Measurements from ENCODE around the gene SPECC1.
"Not testable (repeated sequence)": the region's sequence is repeated elsewhere in the genome, so short reads cannot be mapped to it uniquely, and the experiment has no call there.

The SPECC1 gene

DNA sequence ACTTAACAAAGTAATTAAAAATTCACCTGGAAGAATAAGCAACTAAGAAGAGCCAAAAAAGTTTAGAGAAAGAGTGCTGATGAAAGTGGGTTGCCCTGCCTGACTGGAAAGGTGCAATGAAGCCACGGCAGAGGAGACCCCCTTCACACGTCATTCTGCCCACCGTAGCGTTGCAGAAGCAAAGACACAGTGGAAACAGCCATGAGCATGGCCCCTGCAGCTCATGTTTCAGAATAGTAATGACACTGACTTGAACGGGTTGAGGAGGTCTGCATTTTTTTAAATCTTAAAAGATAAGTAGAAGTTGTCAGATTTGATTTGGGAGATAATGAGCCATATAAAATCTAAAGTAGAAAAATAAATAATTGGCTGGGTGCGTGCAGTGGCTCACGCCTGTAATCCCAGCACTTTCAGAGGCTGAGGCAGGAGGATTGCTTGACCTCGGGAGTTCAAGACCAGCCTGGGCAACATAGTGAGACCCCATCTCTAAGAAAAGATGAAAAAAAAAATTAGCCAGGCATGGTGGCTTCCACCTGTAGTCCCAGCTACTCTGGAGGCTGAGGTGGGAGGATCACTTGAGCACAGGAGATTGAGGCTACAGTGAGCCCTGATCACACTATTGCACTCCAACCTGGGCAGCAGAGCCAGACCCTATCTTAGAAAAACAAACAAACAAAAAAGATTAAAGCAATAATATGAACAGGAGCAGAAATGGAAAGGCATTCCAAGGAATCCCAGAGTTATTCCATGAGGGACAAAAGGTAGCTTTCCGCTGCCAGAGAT lies 273.6 kb downstream of the SPECC1 start:
- no peak for DNase-seq

DNA sequence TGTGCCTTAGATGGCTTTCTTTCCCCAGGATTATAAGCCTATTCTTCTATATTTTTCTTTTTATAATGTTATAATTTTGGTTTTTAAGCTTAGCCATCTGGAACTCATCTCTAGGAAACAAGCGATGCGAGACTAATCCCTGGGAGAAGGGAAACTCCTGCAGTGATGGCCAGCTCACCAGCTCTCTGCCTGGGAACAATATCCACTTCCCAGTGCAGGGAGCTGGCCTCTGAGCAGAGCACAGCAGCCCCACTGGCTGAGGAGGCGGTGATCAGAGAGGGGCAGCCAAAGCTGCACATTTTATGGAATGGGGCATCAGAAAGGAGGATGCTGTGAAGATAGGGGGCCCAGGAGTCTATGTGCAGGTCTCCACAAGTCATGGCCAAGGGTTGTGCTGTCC lies 274.9 kb downstream of the SPECC1 start:
- no peak for DNase-seq

DNA sequence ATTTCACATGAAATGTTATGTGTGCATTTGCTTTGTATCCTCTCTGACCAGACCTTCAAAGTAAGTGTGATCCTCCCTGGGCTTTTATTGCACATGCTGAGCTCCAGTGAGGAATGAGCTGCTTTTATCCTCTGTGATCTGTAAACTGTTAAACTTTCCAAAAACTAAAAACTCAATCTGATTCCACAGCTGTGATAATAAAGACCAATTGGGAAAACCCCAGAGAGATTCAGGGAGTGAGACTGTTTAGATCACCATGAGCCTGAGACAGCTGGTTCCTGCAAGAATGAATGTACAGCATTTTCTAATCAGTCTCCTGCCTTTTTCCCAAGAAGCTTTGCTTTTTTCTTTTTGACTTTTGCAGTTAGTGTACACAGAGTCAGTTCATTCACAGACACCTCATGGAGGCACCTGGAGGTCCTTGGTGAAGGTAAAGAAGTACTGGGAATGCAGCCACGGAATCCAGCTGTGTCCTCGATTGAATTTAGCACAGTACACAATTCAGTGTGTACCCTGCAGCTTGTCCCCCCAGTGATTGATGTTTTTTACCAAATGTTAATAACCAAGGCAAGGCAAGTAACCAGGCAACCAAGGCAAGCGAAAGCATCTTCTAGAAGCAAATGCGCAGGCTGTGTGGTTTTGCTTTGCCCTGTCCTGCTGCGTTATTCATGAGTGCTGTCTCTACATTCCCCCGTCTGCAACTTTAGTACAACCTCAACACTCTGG lies 275.6 kb downstream of the SPECC1 start:
- no peak for DNase-seq

DNA sequence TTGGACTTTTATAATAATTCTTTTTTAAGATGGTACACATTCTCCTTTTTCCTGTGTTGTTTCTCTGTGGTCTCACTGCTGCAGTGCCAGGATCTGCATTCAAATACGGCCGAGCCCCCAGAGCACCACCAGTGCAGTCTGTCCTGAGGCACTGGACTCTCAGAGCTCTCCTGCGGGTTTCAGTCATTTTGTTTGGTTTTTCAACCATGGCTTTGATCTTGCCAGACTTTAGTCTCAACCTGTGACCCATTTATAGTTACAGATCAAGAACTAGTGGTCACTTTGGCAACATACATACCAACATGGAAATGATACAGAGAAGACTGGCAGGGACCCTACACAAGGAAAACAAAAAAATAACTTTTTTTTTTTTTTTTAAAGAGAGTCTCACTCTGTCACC lies 280.8 kb downstream of the SPECC1 start:
- no peak for DNase-seq

DNA sequence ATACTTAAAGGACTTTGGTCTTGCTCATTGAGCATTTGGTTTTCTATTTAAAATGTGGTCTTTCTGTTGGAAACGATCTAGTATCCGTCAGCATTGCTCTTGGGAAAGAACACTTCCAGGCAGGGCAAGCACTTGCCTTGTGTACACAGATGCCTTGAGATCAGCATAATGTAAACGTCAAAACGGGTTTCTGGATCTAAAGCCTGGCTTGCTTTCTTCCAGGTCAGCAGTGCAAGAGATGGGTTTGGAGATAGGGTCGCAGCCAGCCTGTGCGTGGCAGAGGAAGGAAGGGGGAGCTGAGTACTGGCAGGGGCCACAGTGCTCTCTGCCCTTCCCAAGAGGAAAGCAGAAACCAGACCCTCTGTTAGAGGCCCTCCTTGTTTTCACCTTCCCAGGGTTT lies 282.7 kb downstream of the SPECC1 start:
- no peak for DNase-seq

DNA sequence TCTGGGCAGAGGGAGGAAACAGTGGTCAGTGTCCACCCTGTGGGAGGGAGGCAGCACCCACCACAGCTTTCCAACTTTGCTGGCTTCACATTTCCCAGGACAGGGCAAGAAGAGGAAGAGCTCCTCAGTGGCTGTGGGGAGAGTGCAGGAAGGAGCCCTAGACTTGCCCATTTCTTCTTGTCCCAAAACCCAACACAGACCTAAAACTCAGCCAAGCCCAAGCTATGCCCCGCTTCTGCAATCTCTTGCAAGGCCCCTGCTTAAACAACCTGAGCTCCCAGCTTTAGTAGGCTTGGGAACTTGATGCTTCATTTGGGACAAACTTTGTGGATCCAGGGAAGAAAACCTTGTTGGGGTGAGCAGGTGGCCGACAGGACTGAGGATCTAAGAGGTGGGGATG lies 284.3 kb downstream of the SPECC1 start:
- DNase-seq = no peak

DNA sequence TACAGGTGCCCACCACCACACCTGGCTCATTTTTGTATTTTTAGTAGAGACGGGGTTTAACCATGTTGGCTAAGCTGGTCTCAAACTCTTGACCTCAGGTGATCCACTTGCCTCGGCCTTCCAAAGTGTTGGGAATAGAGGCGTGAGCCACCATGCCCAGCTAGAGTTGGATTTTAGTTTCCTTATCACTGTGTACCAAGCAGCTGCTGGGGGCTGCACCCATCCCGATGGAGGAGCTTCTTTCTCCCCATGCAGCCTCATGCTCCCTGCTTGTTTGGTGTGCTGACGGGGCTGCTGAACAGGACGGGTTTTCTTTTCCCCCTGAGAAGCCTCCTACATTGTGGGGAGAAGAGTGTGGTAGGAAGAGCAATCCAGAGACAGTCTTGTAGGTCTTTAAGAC lies 285.0 kb downstream of the SPECC1 start:
- DNase-seq = no peak

DNA sequence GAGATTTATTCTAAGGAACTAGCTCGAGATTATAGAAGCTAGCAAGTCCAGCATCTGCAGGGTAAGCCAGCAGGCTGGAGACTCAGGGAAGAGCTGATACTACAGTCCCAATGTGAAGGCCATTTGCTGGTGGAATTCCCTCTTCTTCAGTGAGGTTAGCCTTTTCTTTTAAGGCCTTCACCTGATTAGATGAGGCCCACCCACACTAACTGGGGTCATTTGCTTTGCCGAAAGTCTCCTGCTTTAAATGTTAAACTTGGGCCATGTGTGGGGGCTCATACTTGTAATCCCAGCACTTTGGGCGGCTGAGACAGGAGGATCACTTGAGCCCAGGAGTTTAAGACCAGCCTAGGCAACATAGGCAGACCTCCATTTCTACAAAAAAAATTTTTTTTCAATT lies 289.9 kb downstream of the SPECC1 start:
- DNase-seq = no peak

DNA sequence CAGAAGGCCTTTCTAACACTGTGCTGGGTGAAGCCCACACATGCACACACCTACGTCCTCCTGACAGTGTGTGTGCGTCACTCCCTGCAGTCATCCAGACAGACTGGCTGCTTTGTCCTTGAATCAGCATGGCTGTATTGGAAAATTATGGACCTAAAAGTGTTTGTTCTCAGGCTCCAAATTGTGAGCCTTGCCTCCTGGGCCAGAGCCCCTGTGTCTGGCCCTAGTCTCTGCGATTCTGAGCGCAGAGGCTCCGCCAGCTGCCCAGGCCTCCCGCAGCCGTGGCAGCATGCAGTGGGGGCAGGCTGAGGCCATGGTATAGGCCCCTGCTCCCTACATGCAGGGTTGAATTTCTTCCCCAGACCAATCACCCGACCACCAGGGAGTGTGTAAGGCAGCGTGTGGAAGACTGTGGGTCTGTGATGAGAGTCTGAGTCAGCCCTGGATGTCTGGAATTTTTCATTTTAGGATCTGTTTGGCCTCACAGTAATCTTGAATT lies 291.3 kb downstream of the SPECC1 start:
- no peak for DNase-seq

DNA sequence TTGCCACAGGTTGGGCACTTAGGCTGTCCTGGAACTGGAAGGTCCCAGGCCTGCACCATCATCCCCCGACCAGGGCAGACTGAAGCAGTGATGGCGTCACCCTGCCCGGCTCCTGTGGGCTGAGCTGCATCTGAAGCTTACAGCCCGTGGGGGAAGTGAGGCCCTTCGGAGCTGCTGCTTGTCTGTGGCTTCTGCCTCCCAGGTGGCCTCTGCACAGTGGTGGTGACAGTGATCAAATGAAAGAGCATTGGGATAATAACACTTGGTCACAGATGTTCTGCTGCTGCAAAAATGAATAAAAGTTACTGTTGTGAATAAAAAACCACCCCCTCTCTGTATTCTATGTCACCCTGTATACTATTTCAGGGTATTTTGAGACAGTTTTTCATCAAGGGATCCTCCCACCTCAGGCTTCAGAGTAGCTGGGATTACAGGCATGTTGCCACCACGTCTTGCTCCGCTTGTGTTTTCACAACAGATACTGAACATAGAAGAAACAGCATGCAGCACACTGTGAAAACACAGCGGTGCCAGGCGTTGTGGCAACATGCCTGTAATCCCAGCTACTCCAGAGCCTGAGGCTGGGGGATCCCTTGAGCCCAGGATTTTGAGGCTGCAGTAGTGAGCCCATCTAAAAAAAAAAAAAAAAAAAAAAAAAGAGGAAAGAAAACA lies 293.2 kb downstream of the SPECC1 start:
- DNase-seq = no peak

DNA sequence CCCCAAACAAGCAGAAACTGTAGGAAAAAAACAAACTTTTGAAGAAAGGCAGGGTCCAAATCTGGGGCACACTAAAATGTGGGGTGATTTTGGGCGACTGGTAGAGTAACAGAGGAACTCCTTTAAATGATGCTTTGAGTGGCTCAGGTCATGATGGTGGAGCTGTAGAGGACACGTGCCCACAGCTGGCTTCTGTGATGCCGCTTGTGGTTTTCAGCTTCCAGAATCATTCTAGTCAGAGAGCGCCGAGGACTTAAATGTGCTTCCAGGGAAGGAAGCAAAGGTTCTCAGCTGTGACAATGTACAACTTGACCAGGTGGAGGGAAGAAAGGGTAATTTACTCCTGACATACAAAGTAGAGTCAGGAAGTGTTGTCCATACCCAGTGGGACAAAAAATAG lies 295.8 kb downstream of the SPECC1 start:
- DNase-seq = no peak

DNA sequence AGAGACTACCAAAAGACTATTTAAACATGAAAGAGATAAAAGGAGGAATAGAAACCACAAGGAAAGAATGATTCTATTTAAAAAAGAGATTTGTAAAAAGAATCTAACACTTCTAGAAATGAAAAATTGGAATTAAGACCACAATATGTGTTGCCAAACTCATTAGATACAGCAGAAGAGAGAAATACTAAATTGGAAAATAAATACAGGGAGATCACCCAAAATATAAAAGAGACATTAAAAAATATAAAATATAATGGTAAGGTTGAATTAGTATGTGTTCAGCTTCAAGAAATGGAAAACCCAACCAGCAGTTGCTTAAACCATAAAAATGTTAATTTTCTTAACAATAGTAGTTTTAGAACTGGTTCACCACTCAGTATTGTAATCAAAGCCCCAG lies 297.8 kb downstream of the SPECC1 start:
- no peak for DNase-seq

DNA sequence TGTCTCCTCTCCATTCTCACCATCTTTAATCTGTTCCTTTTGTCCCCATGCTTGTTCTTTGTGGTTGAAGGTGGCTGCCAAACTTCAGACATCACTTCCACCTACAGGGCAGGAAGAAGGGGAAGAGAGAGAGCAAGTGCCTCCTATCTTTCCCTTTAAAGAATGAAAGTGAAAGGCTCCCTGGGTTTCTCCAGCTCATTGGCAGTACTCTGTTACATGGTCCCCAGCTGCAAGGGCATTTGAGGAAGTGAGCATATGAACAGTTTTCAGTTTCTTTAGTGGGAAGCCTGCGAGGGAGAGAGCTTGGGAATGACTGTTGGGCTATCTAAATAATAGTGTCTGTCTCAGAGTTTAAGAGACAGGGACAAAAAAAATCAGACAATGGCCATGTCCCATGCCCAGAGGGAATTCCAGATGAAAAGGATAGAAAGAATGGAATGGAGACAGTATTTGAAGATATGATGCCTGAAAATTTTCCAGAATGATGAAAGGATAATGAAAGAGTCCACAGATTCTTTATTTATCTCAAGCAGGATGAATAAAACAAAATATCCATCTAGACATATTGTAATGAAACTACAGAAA lies 298.3 kb downstream of the SPECC1 start:
- DNase-seq = no peak

DNA sequence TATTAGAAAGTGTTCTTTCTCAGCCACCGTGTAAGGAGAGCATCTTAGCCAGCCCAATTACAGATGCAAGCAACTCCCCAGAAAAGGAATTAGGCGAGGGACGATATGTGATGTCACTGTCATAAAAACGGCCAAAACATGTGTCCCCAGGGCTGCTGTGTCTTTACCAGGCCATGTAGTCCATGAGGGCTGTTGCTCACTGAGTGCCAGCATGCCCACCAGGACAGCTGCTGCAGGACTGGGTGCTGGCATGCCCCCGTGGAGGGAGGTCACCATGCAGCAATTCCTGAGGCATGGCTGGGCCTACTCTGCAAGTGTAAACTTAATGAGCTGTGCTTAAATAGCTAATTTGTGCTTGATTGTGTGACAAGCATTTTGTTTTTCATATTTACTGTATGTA lies 301.3 kb downstream of the SPECC1 start:
- DNase-seq = no peak

DNA sequence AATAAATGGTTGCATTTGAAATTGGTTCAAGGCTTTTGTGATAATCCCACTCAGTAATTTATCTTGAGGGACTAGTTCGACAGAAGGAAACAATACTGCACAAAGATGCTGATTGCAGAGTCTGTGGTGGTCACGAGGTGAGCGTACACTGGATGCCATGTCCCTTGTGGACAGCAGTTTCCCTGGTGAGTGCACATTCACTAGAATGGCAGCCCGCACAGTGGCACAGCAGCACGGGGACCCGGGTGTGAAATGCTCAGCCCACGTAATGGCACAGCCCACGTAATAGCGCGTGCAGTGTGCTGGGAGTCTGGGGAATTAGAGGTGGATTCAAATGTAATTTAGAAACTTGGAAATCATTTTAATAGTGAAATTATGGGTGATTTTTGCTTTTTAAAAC lies 304.1 kb downstream of the SPECC1 start:
- DNase-seq = no peak

DNA sequence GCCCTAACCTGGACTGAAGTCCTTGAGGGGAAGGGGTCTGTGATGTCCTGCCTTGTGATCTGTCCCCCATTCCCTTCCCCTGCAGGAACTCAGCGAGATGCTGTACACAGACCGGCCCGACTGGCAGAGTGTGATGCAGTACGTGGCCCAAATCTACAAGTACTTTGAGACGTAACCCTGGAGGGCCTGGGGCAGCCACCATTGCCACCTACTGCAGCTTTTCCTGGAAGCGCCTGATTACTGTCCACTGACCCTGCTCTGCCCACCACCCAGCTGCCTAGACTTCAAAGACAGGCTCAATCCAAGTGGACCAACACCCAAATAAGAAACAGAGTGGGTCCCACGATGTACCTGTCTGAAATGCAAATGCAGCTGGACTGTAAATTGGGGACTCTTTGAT lies 304.7 kb downstream of the SPECC1 start:
- DNase-seq = no peak

DNA sequence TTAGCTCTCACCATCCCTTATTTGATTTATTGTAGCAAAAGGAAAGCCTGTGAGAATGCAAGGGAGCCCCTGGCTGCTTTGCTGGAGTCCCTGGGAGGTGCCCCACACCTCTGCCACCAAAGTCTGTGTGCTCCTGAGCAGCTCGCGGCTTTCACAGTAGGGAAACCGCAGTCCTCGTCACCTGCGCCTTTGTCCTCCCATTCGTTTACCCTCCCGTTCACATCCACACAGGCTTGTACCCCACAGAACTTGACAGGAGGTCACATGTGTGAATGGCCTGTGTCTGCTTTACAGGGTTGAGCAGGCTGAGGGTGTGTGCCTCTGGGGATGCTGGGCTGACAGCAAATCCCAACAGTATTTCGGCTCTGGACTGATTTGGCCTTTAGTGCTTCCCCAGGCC lies 305.7 kb downstream of the SPECC1 start:
- DNase-seq = no peak

DNA sequence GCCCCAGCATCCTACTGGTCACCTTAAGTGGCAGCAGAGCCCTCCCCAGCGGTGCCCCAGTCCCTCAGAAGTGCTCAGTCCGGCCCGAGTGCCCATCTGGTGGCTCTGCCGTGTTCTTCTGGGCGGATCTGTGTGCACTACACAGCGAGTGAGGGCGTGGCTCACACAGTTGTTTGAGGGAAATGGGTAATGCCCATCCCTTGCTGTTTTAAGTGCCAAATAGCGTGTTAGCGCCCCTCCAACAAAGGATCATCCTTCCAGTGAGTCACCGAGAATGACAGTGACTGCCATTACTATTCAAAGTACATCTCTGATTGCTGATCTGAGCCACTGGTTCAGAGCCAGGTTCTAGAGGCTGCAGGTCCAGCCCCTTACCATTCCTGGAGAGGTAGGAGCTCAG lies 306.2 kb downstream of the SPECC1 start:
- DNase-seq = no peak

DNA sequence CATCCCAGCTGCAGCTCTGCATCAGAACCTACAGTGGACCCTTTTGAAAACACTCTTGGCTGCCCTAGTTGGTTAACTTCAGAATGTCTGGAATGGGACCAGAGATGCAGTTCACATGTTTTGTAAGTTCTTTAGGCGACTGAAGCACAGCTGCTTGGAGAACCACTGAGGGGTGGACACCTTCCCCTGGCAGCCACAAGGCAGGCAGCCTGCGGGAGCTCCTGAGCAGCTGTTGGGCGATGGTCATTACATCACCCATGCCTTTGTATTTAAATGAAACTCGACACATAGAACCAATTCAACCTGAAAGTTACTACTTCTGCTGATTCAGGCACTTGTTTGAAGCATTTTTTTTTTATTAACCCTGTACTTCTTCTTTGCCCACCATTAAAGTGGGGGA lies 306.7 kb downstream of the SPECC1 start:
- DNase-seq = no peak

DNA sequence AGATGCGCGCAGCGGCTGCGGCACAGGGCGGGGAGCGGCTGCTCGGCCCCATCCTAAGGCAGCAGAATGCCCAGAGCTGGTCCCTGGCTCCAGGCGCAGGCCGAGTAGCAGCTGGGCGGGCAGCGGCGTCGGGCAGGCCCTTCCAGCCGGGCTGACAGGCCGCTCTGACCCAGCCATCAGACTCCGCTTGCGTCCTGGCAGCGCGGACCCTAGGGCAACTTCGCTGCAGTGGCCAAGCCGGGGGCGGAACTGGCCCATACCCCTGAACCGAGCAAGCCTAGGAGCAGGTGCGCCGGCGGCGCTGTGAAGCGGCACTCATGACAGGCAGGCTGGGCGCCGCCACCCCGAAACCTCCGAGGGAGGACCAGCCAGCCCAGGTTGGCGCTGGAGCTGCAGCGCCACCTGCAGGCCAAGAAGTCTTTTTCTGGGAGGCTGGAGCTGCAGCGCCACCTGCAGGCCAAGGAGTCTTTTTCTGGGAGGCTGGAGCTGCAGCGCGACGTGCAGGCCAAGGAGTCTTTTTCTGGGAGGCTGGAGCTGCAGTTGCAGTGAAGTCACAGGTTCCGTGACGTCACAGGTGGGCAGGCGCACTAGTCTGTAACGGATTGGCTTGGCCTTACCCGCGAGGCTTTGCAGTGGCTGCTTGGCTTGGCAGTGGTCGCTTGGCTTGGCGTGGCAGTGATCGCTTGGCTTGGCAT lies 311.5 kb downstream of the SPECC1 start:
- peak; percentile 68 to 69 for DNase-seq

DNA sequence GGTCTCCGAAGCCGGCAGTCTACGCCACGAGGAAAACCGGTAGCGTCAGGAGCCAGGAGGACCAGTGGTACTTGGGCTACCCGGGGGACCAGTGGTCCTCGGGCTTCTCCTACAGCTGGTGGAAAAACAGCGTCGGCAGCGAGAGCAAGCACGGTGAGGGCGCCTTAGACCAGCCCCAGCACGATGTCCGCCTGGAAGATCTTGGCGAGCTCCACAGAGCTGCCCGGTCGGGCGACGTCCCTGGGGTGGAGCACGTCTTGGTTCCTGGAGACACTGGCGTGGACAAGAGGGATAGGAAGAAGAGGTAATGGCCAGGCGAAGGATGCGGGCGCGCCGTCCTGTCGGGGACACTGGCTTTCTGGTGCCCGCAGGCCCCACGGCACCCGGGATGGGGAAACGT lies 312.2 kb downstream of the SPECC1 start:
- not testable (repeated sequence) for DNase-seq

DNA sequence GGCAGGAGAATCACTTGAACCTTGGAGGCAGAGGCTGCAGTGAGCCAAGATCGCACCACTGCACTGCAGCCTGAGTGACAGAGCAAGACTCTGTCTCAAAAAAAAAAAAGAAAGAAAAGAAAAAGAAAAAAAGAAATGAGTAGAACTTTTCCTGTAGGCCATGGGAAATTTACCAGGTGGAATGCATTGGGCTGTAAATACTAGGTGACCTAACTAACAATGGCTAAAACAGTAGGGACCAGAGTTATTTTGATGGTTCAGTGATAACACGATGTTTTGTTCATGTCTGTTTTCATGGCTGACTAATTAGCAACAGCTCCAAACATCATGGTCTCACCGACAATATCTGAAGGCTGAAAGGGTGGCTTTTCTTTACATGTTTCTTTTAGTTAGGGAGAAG lies 318.6 kb downstream of the SPECC1 start:
- DNase-seq = not testable (repeated sequence)

DNA sequence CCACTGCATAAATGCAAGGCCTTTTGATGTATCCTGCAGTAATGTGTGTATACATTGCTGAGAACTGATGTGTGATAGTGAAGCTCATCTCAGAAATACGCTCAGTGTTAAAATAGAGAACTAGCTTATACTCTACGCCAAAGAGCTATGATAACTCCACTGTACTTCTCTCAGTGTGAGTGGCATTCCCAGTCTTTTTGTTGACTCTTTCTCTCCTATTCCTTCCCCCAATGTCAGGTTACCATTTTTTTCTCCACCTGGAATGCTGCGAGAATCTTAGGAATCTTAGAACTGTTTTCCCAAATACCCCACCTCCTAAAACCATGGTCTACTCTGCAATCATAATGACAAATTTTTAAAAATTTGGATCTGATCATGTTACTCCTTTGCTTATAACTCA lies 342.2 kb downstream of the SPECC1 start:
- not testable (repeated sequence) for DNase-seq

All from activated CD4-positive, alpha-beta T cell treated with anti-CD3 and anti-CD28 coated beads, Interleukin-2, amount 50 U/mL, for 4 hours (primary cell).